Lung (tissue), 12 donors: ENCODE data around the gene ABCF3. TPM values are rescaled to one million over a fixed set of nuclear protein-coding genes. Genes with fewer than 3 reads are reported as not detected.

Source experiments
- ATAC-seq: fragments of 200-7000 bp; cut with Tn5 transposase; one replicate; pipeline ENCODE4 v1.9.1; 2020; ENCODE audit warnings: moderate number of reproducible peaks; ENCODE audit not compliant: insufficient read depth, low FRiP score
- DNase-seq, 3 donors: peaks; one replicate each; pipeline ENCODE4 v3.0.0-alpha.2; 2013 to 2017
- H3K27ac ChIP-seq, 2 donors: one replicate each; pipeline ENCODE4 v1.5.1; 2013; ENCODE audit warnings: mild to moderate bottlenecking in 2 of 2, moderate library complexity in 2 of 2, control low read depth in 1 of 2, inconsistent platforms in 1 of 2, low read depth in 1 of 2, low read length in 1 of 2
- H3K27me3 ChIP-seq, 3 donors: one replicate each; pipeline ENCODE4 v1.5.1; 2013; ENCODE audit warnings: low read length in 2 of 3; ENCODE audit not compliant: control insufficient read depth in 3 of 3, insufficient read depth in 3 of 3
- H3K36me3 ChIP-seq, 4 donors: one replicate each; pipeline ENCODE4 v1.5.1; 2013; ENCODE audit warnings: low read length in 4 of 4, mild to moderate bottlenecking in 1 of 4, moderate library complexity in 1 of 4; ENCODE audit not compliant: control insufficient read depth in 4 of 4, insufficient read depth in 4 of 4
- H3K4me1 ChIP-seq, 5 donors: one replicate each; pipeline ENCODE4 v1.5.1; 2013; ENCODE audit warnings: low read length in 5 of 5, mild to moderate bottlenecking in 2 of 5, moderate library complexity in 1 of 5; ENCODE audit not compliant: control insufficient read depth in 5 of 5, insufficient read depth in 5 of 5
- H3K4me3 ChIP-seq: one replicate; pipeline ENCODE4 v1.5.1; 2013; ENCODE audit warnings: mild to moderate bottlenecking, control low read depth, moderate library complexity
- H3K9ac ChIP-seq, 2 donors: one replicate each; pipeline ENCODE4 v1.5.1; 2013; ENCODE audit warnings: low read length in 2 of 2, control low read depth in 1 of 2; ENCODE audit not compliant: insufficient read depth in 1 of 2
- H3K9me3 ChIP-seq, 4 donors: one replicate each; pipeline ENCODE4 v1.5.1; 2013; ENCODE audit warnings: low read length in 3 of 4, mild to moderate bottlenecking in 1 of 4, moderate library complexity in 1 of 4; ENCODE audit not compliant: control insufficient read depth in 4 of 4, insufficient read depth in 3 of 4
- WGBS, 2 donors: extraction: QIAGEN DNeasy Blood & Tissue Kit; methylation state at CpG; one replicate each; pipeline ENCODE4 v1.1.7; 2013; 5-methylcytosine and 5-hydroxymethylcytosine counted together
- polyA plus RNA-seq, 2 donors: library from polyadenylated mRNA; stranded (reverse); fragments of 200-250 nt; gene quantifications; one replicate each; pipeline ENCODE4 v1.2.1, GENCODE V29; 2013
- total RNA-seq, 2 donors: library from RNA; depleted of rRNA in 1 of 2; stranded (reverse); fragments of >200 nt in 1 of 2; gene quantifications; one replicate each; pipeline ENCODE4 v1.2.1, GENCODE V29; 2014 to 2021
- TF ChIP-seq, protein P1 (sequence below): IDR thresholded peaks from 2 replicates; pipeline ENCODE4 v1.5.1; 2012; ENCODE audit warnings: mild to moderate bottlenecking; ENCODE audit errors: control extremely low read depth, extremely low read depth
- donor health status: control.
- donor health status: control.
- donor health status: Bipolar disorder and iron deficiency.
- donor health status: healthy.
- donor health status: DM: yes; HTN: yes; CAD: no.

The ABCF3 gene
- total and polyA plus RNA-seq, 4 donors, result 44.7 to 81.8 (median 49.5) TPM

- H3K9me3 ChIP-seq, result no peaks in the 10 kb centered on the region
- DNase-seq (no peak), ATAC-seq (no peak)
- WGBS, 2 donors, result 95 to 96% methylated on average over 62 to 66 of the region's 66 CpGs
- no peak overlapping the region for H3K4me3 ChIP-seq
- no peak overlapping the region for H3K9ac ChIP-seq
- H3K27ac ChIP-seq, result no peak overlapping the region
- H3K4me1 ChIP-seq, result peaks cover 0 to 7% (median 0%) of the 10 kb centered on the region in 5 donors
- peaks cover 33 to 58% (median 44%) of the 10 kb centered on the region in 4 donors for H3K36me3 ChIP-seq
- TF ChIP-seq, protein P1, sequence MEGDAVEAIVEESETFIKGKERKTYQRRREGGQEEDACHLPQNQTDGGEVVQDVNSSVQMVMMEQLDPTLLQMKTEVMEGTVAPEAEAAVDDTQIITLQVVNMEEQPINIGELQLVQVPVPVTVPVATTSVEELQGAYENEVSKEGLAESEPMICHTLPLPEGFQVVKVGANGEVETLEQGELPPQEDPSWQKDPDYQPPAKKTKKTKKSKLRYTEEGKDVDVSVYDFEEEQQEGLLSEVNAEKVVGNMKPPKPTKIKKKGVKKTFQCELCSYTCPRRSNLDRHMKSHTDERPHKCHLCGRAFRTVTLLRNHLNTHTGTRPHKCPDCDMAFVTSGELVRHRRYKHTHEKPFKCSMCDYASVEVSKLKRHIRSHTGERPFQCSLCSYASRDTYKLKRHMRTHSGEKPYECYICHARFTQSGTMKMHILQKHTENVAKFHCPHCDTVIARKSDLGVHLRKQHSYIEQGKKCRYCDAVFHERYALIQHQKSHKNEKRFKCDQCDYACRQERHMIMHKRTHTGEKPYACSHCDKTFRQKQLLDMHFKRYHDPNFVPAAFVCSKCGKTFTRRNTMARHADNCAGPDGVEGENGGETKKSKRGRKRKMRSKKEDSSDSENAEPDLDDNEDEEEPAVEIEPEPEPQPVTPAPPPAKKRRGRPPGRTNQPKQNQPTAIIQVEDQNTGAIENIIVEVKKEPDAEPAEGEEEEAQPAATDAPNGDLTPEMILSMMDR, result no peak
- H3K27me3 ChIP-seq, result no peaks in the 10 kb centered on the region
Measured at GRCh38 chr3:184169896-184170875, 15.8 kb upstream of the ABCF3 start.

GRCh38 chr3:184171562-184171961 is 14.4 kb upstream of the ABCF3 start:
- 88 to 92% methylated on average over 9 of the region's 9 CpGs for WGBS, 2 donors
- Histone ChIP-seq H3K27me3 (no peaks in the 10 kb centered on the region), H3K36me3 (peaks cover 26 to 46% (median 35%) of the 10 kb centered on the region in 4 donors), H3K4me1 (peaks cover 0 to 17% (median under 1%) of the 10 kb centered on the region in 5 donors), H3K9me3 (no peaks in the 10 kb centered on the region), H3K4me3 (no peak overlapping the region), H3K27ac (peak overlapping the region in 1 of 2 donors; percentile 3), H3K9ac (no peak overlapping the region)
- ATAC-seq (no peak), DNase-seq (no peak)
- TF ChIP-seq, protein P1, result no peak

DNA sequence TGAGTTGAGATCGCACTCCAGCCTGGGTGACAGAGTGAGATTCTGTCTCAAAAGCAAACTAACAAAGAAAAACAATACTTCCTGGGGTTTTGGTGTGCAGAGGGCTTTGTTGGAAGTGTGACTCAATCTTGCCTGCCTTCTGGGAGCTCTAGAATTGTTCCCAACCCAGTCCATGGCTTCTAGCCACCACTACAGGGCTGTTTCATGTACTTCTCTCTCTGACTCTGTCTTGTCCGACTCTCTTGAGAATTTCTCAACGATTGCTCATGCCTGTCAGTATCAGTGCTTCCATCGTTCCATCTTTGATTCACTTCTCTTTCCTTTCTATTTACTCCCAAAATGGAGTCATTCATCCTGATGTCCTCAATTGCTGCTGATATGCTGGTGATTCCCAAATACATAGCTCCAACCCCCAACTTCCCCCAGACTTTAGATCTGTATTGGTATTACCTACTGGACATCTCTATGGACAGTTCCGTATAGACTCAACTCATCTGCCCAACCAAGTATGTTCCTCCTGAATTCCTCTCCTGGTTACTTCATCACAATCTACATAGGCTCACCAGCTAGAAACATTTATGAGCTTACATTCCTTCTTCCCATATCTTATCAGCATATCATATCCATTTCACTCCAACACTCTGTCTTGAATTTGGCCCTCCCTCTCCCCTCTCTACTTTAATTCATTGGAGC is 13.2 kb upstream of the ABCF3 start:
- peaks cover 0 to 30% (median 12%) of the 10 kb centered on the region in 5 donors for H3K4me1 ChIP-seq
- no peak overlapping the region for H3K9ac ChIP-seq
- DNase-seq (no peak), ATAC-seq (no peak)
- TF ChIP-seq, protein P1, result no peak
- H3K9me3 ChIP-seq, result no peaks in the 10 kb centered on the region
- H3K36me3 ChIP-seq, result peaks cover 18 to 44% (median 35%) of the 10 kb centered on the region in 4 donors
- no peak overlapping the region for H3K27ac ChIP-seq
- no peaks in the 10 kb centered on the region for H3K27me3 ChIP-seq
- WGBS, 2 donors, result 90 to 92% methylated on average over 5 of the region's 5 CpGs
- H3K4me3 ChIP-seq, result no peak overlapping the region
